ENCODE data around the gene ZNF865.
A peak's percentile ranks its signal among the peaks of the same experiment; 100 is the strongest.
"Not testable (repeated sequence)": the region's sequence is repeated elsewhere in the genome, so short reads cannot be mapped to it uniquely, and the experiment has no call there.

The ZNF865 gene

DNA sequence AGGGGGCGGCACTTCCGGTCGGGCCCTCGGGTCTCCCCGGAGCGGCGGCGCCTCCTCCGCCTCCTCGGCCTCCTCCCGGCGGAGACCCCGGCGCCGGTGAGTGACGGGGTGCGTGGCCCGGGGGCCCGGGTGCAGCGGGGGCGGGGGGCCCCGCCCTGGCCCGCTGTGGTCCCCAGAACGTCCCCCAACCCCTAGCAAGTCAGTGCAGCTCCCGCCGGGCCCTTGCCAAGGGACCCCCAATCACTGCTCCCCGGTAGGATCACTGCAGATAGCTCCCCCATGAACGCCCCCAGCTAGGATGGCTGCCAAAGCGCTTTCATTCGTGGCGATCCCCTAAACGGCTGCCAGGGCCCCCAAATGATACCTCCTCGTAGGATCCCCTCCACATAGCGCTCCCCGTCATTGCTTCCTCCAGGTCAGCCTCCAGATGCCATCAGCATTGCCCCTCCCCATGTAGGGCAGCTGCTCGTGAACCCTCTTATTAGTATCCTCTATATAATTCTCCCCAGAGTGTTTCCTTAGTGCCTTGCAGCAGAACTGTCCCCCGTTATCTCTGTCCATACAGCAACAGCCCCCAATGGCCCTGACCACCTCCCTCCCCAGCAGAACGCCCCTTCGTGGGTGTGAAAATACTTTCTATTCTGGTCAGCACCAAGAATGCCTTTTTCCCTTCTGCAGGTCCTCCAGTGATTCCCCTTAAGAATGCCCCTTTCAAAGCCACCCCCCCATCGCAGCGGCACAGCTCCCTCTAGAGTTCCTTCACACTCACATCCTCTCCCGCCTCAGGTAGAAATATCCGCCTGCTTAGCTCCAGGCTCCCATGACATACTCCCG is at the start of gene ZNF865:
TSS of gene ZNF865 (plus strand) at position 11 of the 834 bp plus-strand sequence. CDS start 7,972 bp downstream, outside the sequence.
- DNase-seq = peak; percentile 72

DNA sequence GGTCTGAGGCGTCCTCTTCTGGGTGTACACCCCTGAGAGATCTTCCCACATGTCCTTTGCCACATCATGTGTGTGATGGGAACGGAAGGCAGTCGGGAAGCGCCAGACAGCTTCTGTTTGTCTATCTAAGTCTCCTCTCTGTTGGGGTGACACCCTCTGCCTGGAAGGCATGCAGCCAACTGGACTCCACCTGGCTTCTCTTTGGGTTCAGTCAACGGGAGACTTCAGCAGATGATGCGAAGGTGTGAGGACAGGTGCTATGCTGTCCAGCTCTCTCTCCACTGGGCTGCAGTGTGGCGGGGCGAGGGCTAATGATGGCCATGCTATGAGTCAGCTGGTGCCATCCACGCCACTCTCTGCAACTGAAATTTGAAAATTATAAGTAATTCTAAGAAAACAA is 45.8 kb upstream of the ZNF865 start:
- no peak for DNase-seq

DNA sequence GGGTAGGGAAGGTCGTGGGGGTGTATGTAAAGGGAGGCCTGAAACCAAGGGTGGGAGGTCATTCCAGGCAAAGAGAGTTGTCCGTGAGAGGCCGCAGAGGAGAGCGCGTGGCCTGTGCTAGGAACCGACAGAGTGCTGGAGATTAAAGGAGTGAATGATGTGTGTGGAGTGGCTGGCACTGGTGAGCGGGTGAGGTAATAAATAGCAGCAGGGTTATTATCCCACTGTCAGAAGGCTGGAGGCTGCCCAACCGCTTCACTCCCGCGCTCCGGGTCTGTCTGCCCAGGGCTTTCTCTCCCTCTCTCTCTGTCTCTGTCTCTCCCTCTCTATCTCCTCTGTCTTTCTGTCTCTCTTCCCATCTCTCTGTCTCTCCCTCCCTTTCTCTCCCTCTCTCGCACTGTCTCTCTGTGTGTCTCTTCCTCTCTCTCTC is 42.2 kb upstream of the ZNF865 start:
- no peak for DNase-seq

GRCh38 chr19:55566823-55567222 is 38.6 kb upstream of the ZNF865 start:
- DNase-seq = no peak

DNA sequence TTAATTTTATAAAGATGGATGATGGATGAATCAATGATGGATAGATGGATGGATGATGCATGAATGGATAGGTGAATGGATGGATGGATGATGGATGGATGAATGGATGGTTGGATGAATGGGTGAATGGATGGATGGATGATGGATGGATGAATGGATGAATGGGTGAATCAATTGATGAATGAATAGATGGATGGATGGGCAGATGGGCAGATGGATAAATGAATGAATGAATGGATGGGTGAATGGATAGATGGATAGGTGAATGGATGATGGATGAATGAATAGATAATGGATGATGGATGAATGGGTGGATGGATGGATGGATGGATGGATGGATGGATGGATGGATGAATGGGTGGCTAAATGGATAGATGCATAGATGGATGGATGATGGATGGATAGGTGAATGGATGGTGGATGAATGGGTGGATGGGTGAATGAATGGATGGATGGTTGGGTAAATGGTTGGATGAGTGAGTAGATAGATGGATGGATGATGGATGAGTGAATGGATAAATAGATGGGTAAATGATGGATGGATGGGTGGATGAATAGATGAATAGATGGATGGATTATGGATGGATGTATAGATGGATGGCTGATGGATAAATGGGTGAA is 37.6 kb upstream of the ZNF865 start:
- DNase-seq = no peak

DNA sequence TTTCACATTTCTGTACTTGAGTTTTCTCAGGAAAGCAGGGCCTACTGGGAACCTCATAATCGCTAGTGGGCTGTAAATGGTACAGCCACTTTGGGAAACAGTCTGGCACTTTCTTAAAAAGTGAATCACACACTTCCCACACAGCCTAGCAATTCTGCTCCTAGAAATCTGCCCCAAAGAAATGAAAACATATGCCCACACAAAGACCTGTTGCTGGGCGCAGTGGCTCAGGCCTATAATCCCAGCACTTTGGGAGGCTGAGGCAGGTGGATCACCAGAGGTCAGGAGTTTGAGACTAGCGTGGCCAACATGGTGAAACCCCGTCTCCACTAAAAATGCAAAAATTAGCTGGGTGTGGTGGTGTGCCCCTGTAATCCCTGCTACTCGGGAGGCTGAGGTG is 36.0 kb upstream of the ZNF865 start:
- not testable (repeated sequence) for DNase-seq

DNA sequence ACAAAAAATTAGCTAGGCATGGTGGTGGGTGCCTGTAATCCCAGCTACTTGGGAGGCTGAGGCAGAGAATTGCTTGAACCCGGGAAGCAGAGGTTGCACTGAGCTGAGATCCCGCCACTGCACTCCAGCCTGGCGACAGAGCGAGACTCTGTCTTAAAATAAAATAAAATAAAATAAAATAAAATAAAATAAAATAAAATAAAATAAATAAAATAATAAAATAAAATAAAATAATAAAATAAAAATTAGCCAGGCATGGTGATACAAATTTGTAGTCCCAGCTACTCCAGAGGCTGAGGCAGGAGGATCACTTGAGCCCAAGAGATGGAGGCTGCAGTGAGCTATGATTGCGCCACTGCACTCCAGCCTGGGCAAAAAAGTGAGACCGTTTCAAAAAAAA is 31.5 kb upstream of the ZNF865 start:
- DNase-seq = not testable (repeated sequence)

DNA sequence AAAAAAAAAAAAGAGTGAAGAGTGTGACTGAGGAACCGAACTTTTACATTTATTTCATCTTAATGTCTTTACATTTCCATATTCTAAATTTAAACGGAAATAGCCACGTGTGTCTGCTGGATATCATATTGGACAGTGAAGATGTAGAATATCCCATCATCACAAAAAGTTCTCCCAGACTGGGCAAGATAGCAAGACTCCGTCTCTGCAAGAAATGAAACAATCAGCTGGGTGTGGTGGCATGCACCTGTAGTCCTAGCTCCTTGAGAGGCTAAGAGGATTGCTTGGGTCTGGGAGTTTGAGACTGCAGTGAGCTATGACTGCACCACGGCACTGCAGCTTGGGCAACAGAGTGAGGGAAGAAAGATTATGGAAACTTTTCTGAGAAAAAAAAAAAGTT is 28.7 kb upstream of the ZNF865 start:
- no peak for DNase-seq

- no peak for DNase-seq
These were observed 27.3 kb upstream of the ZNF865 start for GRCh38 chr19:55578031-55578760.

GRCh38 chr19:55578761-55579747 is 26.4 kb upstream of the ZNF865 start:
- no peak for DNase-seq

DNA sequence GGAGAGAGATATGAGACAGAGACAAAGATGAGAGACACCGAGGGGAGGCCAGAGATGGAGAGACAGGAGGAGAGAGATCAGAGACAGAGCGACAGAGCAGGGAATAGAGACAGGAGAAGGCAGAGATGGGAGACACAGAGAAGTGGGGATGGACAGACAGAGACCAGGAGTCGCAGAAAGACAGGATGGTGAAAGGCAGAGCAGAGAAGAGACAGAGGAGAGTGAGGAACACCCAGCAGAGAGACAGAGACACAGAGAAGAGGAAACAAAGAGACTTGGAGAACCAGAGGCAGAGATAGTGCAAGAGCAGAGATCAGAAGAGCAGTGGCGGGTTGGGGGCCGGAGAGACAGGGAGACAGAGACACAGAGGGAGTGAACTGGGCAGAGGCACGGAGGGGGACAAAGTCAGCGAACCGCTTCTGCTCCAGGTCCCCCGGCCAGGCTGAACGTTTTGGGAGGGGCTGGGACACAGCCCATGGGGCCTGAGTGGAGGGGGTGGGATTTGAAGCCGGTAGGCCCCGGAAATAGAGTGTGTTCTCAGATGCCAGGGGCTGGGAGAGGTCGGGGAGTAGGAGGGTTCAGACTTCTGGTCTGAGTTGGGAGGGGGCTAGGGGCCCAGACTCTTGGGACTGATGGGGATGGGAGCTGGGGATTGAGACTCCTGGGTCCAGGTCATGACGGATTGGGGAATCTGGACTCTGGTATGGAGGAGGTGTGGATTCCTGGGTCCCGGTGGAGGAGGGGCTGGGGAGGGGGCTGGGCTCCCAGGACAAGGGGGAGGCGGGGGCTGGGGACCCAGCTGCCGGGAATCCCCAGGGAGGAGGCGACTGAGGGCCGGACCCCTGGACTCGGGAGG is 25.5 kb upstream of the ZNF865 start:
- DNase-seq = peak; percentile 5

DNA sequence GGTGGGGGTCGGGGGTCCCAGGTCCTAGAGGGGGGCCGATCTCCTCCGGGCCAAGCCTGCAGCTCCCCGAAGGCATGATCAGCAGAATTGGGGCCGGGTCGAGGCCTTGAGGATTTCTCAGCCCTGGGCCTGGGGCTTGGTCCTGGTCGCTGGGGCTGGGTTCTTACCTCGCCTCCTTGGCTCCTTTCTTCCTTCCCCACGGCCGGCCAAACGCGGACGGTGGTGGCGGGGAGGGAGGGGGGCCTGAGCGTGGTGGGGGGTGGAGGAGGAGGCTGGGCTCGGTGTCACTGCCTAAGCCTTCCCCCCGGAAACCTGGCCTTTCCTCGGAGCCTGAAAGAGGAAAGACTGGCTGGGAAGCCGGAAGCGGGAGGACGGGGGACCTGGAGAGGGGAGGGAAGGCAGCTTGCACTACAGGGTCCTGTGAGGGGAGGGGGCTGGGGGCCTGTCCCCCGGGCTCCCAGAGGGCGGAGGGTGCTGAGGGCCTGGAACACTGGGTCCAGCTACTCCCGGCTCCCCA is 24.8 kb upstream of the ZNF865 start, which contains the start of gene ZNF579:
TSS of gene ZNF579 (minus strand) at position 221 of the 517 bp plus-strand sequence. CDS start 1,209 bp downstream, outside the sequence.
- peak; percentile 84 for DNase-seq

- no peak for DNase-seq
These were observed 24.2 kb upstream of the ZNF865 start for GRCh38 chr19:55581145-55581822.

GRCh38 chr19:55581823-55582223 is 23.6 kb upstream of the ZNF865 start:
- DNase-seq = no peak

DNA sequence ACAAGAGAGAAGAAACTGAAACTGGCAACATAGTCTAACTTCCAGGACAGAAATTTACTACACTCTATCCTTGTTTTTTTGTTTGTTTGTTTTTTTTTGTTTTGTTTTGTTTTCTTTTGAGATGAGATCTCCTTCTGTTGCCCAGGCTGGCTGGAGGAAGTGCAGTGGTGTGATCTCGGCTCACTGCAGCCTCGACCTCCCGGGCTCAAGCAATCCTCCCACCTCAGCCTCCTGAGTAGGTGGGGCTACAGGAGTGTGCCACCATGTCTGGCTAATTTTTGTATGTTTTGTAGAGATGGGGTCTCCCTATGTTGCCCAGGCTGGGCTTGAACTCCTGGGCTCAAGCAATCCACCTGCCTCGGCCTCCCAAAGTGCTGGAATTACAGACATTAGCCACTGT is 23.2 kb upstream of the ZNF865 start:
- DNase-seq = not testable (repeated sequence)

DNA sequence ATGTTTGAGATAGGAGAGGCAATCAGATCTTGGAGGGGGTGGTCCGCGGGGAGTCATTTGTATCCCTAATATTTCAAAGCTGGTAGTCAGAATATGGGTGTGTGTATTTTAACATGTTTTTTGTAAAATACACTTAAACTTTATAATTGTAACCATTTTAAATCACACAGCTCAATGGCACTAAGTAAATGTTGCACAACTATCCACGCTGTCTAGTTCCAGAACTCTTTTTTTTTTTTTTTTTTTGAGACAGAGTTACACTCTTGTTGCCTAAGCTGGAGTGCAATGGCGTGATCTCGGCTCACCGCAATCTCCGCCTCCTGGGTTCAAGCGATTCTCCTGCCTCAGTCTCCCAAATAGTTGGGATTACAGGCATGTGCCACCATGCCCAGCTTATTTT is 21.6 kb upstream of the ZNF865 start:
- not testable (repeated sequence) for DNase-seq

DNA sequence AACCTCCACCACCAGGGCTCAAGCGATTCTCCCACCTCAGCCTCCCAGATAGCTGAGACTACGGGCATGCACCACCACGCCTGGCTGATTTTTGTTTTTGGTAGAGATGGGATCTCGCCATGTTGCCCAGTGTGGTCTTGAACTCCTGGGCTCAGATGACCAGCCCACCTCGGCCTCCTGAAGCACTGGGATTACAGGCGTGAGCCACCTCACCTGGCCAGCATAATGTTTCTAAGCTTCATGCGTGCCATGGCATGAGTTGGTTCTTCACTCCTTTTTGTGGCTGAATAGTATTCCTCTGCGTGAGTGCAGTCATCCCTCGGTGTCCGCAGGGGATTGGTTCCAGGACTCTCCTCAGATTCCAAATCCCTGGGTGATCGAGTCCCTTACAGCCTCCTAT is 20.6 kb upstream of the ZNF865 start:
- DNase-seq = no peak

DNA sequence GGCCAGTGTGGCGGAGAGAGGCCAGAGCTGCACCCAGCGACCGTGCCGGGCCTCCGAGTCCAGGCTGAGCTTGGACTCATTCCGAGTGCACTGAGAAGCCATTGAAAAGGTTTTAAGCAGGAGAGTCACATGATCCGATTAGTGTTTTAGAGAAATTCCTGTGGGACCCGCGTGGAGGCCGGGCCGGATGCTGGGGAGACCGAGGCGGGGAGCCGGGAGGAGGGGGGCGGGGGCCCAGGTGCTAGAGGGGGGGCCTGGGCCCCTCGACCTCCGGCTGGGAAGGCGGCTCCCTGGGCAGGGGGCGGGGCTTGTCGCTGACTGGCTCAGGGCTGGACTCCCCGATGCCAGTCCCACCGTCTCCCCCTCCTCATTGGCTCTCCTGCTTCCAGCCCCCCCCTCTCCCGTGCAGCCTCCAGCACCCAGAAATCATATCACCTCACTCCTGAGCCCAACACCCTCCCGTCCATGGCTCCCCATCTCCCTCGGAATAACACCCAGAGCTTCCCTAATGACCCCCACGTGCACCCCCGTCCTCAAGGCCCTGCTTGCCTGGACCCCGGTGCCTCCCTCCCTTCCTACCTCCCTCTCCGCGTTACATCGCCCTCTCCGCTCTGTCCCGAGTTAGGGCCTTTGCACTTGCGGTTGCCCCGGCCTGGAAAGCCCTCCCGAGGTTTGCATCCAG is 19.6 kb upstream of the ZNF865 start:
- peak; percentile 54 for DNase-seq

DNA sequence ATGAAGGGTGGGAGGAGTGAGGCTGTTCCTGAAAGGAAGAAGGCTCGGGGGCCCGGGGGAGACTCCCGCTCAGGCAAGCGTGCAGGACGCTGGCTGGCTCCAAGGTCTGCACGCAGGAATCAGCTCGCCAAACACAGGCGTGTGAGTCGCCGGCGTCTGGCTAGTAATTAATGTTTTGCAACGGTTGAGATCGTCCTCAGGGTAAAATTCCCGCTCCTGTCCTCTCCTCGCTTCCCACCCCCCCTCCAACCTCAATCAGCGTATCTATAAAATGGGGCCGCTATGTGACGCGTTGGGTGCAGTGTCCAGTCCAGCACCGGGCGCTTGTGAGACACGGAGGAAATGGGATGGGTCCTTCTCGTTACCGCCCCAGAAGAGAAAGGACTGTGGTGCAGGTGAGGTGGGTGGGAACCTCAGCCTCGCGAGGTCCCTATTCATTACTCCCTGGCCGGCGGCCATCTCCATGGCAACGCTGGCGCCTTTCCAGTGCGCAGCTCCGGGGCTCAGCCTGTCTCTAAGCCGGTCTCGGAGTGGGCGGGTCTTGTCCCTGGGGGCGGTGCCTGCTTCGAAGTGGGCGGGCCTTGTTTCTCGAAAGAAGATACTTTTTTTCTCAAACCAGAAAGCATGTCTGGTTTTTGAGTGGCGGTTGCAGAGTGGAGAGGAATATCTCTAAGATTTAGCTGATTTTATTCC is 18.3 kb upstream of the ZNF865 start:
- DNase-seq = peak; percentile 96
